Adipocyte (in vitro differentiated cells): Measurements from ENCODE around the gene FGFBP1.
A peak's percentile ranks its signal among the peaks of the same experiment; 100 is the strongest.
"Not testable (repeated sequence)": the region's sequence is repeated elsewhere in the genome, so short reads cannot be mapped to it uniquely, and the experiment has no call there.

Experiments used
- DNase-seq: peaks from one replicate; pipeline ENCODE4 v3.0.0-alpha.2; 2015; ENCODE audit warnings: low read depth
- H3K27me3 ChIP-seq: replicated peaks from 2 replicates; pipeline ENCODE4 v1.7.0; 2013; ENCODE audit warnings: mild to moderate bottlenecking, low read length, moderate library complexity; ENCODE audit not compliant: control insufficient read depth, insufficient read depth
- H3K36me3 ChIP-seq: 2 replicates; pipeline ENCODE4 v1.7.0; 2013; ENCODE audit warnings: low read length, mild to moderate bottlenecking, moderate library complexity; ENCODE audit not compliant: control insufficient read depth, insufficient read depth, severe bottlenecking
- H3K4me1 ChIP-seq: 2 replicates; pipeline ENCODE4 v1.7.0; 2013; ENCODE audit warnings: mild to moderate bottlenecking, low read length, moderate library complexity; ENCODE audit not compliant: control insufficient read depth, insufficient read depth
- H3K4me3 ChIP-seq: 2 replicates; pipeline ENCODE4 v1.7.0; 2013; ENCODE audit warnings: mild to moderate bottlenecking, low read length, moderate library complexity
- H3K9ac ChIP-seq: 2 replicates; pipeline ENCODE4 v1.7.0; 2013; ENCODE audit warnings: mild to moderate bottlenecking, low read length, moderate library complexity
- H3K9me3 ChIP-seq: 2 replicates; pipeline ENCODE4 v1.7.0; 2013; ENCODE audit warnings: mild to moderate bottlenecking, low read length, moderate library complexity; ENCODE audit not compliant: control insufficient read depth

The FGFBP1 gene

GRCh38 chr4:15925830-15926229 lies 12.7 kb downstream of the FGFBP1 start:
- DNase-seq, result no peak
- Histone ChIP-seq H3K9me3 (no peaks in the 10 kb centered on the region), H3K4me1 (peaks cover 26% of the 10 kb centered on the region), H3K36me3 (no peaks in the 10 kb centered on the region), H3K27me3 (no peaks in the 10 kb centered on the region), H3K9ac (no peak overlapping the region), H3K4me3 (no peak overlapping the region)

DNA sequence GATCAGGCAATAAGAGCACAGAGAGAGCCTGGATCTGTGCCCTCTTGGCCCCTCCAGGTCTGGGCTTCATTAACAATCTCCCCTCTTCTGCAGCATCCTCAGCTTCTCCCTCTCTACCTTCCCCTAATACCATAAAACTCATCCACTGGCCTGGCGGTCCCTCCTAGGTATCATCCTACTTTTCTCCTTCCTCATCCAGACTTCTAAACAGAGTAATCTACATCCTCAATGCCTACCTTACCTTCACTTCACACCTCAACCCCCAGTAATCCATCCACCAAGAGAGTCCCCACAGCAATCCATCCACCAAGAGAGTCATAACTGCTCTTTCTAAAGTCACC lies 17.0 kb downstream of the FGFBP1 start:
- peaks cover 18% of the 10 kb centered on the region for H3K4me1 ChIP-seq
- H3K9me3 ChIP-seq, result no peaks in the 10 kb centered on the region
- no peaks in the 10 kb centered on the region for H3K27me3 ChIP-seq
- no peak overlapping the region for H3K9ac ChIP-seq
- H3K36me3 ChIP-seq, result no peaks in the 10 kb centered on the region
- no peak overlapping the region for H3K4me3 ChIP-seq
- DNase-seq, result no peak

GRCh38 chr4:15920723-15921591 lies 17.6 kb downstream of the FGFBP1 start:
- no peaks in the 10 kb centered on the region for H3K36me3 ChIP-seq
- peak overlapping the region; percentile 38 for H3K4me3 ChIP-seq
- no peaks in the 10 kb centered on the region for H3K9me3 ChIP-seq
- H3K9ac ChIP-seq, result peak overlapping the region; percentile 5
- H3K4me1 ChIP-seq, result peaks cover 18% of the 10 kb centered on the region
- peak; percentile 92 for DNase-seq
- no peaks in the 10 kb centered on the region for H3K27me3 ChIP-seq

GRCh38 chr4:15918484-15919129 lies 19.9 kb downstream of the FGFBP1 start:
- DNase-seq, result no peak
- no peaks in the 10 kb centered on the region for H3K27me3 ChIP-seq
- no peak overlapping the region for H3K9ac ChIP-seq
- H3K36me3 ChIP-seq, result no peaks in the 10 kb centered on the region
- peaks cover 14% of the 10 kb centered on the region for H3K4me1 ChIP-seq
- H3K9me3 ChIP-seq, result no peaks in the 10 kb centered on the region
- H3K4me3 ChIP-seq, result no peak overlapping the region

DNA sequence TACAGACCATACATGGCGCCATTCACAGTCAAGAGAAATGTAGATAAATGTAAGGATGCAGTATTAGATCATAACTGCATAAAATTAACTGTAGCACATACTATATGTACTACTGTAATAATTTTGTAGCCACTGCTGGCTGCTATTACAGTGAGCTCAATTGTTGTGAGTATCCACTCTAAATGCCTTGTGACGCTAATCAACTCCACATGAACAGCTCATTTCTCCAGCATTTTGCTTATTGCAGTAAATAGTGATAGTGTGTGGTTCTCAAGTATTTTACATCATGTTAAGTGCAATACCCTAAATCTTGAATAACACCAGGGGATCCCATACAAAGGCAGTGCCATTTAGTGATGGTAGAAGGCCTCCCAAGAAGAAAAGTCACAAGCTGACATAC lies 21.2 kb downstream of the FGFBP1 start:
- no peaks in the 10 kb centered on the region for H3K36me3 ChIP-seq
- H3K4me1 ChIP-seq, result peaks cover 14% of the 10 kb centered on the region
- H3K27me3 ChIP-seq, result no peaks in the 10 kb centered on the region
- no peak for DNase-seq
- H3K4me3 ChIP-seq, result no peak overlapping the region
- H3K9ac ChIP-seq, result no peak overlapping the region
- no peaks in the 10 kb centered on the region for H3K9me3 ChIP-seq

DNA sequence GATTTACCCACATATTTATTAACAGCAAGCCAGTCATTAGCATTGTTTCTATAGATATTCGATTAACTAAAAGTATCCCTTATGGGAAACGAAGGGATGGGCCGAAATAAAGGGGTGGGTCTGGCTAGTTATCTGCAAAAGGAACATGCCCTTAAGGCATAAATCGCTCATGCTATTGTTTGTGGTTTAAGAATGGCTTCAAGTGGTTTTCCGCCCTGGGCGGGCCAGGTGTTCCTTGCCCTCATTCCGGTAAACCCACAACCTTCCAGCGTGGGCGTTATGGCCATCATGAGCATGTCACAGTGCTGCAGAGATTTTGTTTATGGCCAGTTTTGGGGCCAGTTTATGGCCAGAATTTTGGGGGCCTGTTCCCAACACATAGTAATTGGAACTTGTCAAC lies 22.2 kb downstream of the FGFBP1 start:
- DNase-seq, H3K9me3 ChIP-seq: not testable (repeated sequence)

GRCh38 chr4:15914736-15915135 lies 23.8 kb downstream of the FGFBP1 start:
- no peaks in the 10 kb centered on the region for H3K4me1 ChIP-seq
- DNase-seq, result no peak
- H3K9me3 ChIP-seq, result no peaks in the 10 kb centered on the region
- H3K27me3 ChIP-seq, result no peaks in the 10 kb centered on the region
- H3K4me3 ChIP-seq, result no peak overlapping the region
- H3K36me3 ChIP-seq, result no peaks in the 10 kb centered on the region
- H3K9ac ChIP-seq, result no peak overlapping the region

More for the DNA sequence above, 22.2 kb downstream of the FGFBP1 start:
- not testable (repeated sequence) for H3K4me1 ChIP-seq, H3K4me3 ChIP-seq, H3K27me3 ChIP-seq, H3K36me3 ChIP-seq, H3K9ac ChIP-seq

DNA sequence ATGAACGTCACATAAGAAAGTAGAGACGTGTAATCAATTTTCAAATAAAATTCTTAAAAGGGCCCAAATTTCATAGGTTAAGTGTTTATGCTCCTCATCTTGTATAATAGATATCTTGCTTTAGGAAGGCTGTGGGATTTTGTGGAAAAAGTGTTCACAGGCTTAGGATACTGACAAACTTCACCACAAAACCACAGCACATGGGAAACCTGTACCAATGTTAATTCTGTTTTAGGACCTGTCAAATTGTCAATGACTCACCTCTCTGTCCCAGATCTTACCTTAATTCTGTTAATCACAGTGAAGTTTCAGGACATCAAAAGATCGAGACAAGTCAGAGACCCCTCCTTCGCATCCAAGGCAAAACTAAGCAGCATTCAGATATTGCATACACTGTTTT lies 24.2 kb downstream of the FGFBP1 start:
- no peak overlapping the region for H3K4me3 ChIP-seq
- H3K4me1 ChIP-seq, result no peaks in the 10 kb centered on the region
- H3K36me3 ChIP-seq, result no peaks in the 10 kb centered on the region
- no peaks in the 10 kb centered on the region for H3K9me3 ChIP-seq
- no peak overlapping the region for H3K9ac ChIP-seq
- H3K27me3 ChIP-seq, result no peaks in the 10 kb centered on the region
- no peak for DNase-seq

DNA sequence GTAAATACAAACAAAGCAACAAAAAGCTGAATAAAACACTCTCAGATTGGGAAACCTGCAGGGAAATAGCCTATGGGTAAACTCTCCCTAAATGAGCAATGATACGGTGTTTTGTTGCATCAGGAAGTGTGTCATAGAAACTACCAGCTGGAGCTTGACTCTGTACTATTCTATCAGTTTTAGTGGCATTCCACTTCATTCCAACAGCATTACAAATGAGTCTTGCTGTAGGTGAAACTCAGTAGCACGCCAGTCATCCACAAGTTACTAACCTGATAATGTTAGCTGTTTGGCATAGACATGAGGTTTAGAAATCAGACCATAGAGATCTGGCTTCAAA lies 24.9 kb downstream of the FGFBP1 start:
- H3K4me3 ChIP-seq, result no peak overlapping the region
- H3K9ac ChIP-seq, result no peak overlapping the region
- H3K27me3 ChIP-seq, result no peaks in the 10 kb centered on the region
- H3K9me3 ChIP-seq, result no peaks in the 10 kb centered on the region
- H3K4me1 ChIP-seq, result no peaks in the 10 kb centered on the region
- DNase-seq, result peak; percentile 66
- no peaks in the 10 kb centered on the region for H3K36me3 ChIP-seq

DNA sequence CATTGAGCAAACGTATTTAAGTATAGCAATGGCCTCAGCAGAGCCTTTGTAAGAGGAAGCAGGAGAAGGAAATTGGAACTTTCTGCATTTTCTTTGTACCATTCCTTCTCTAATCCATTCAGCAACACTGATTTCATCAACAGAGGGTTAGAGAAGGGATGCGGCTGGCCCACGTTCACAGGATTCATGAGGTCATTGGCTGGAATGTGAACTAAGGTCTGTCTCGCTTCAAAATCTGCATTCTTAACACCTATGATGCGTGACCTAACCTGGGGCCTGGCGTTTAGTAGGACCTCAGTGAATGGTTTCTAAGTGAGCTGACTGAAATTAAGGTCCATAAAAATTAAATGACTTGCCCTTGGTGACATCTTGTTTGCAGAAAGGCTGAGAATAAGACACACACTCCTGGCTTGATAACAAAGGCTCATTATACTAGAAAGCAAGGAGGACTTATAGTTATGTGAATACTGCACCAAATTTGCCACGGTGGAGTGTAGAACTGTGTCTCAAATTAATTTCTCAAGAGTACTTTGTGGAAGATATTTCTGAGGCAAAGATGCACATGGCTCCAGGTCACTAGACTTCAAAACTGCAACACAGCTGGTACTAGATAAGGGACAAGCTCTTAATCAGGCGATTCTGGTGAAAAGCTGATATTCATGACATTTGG lies 25.4 kb downstream of the FGFBP1 start:
- no peaks in the 10 kb centered on the region for H3K9me3 ChIP-seq
- no peaks in the 10 kb centered on the region for H3K4me1 ChIP-seq
- no peaks in the 10 kb centered on the region for H3K36me3 ChIP-seq
- DNase-seq, result no peak
- H3K4me3 ChIP-seq, result no peak overlapping the region
- H3K27me3 ChIP-seq, result no peaks in the 10 kb centered on the region
- no peak overlapping the region for H3K9ac ChIP-seq

- no peak for DNase-seq
- H3K27me3 ChIP-seq, result no peaks in the 10 kb centered on the region
- H3K36me3 ChIP-seq, result no peaks in the 10 kb centered on the region
- H3K9ac ChIP-seq, result no peak overlapping the region
- H3K9me3 ChIP-seq, result no peaks in the 10 kb centered on the region
- H3K4me3 ChIP-seq, result no peak overlapping the region
- H3K4me1 ChIP-seq, result no peaks in the 10 kb centered on the region
These were observed 26.3 kb downstream of the FGFBP1 start for GRCh38 chr4:15912236-15912635.
